Embryonic facial prominence (tissue), 1 donor: Measurements from ENCODE around the gene PPP2R3B.

Experiments
- DNase-seq: peaks from one replicate; pipeline ENCODE4 v3.0.0-alpha.2; 2016; ENCODE audit errors: extremely low spot score

PPP2R3B gene

DNA sequence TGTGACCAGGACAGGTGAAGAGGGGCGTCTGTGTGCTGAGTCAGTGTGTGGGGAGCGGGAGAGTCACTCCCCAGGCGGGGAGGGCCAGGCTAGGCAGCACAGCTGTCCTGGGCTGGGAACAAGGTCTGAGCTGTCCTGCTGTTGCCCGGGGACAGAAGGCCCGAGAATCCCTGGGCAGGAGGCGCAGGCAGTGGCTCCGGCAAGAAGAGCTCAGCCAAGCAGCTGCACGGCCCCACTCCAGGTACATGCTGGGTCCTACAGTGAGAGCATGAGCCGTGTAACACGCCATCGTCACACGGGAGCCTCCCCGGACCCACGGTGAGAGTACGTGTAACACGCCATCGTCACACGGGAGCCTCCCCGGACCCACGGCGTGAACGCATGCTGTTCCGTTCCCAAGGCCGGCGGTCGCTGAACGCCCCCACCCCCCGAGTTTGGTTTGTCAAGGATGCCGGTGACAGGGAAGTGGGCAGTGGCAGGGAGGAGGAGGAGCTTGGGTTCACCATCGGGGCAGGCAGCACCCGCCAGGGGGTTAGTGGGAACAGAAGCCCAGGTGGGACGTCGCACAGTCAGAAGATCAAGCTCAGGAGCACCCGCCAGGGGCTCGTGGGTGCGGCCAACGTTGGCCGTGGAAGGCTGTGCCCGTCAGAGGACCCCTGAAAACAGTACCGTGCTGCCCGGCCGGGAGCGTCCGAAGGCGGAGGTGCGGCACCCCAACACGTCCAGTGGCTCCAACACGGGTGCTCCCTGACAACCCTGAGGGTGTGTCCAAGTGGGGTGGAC lies 15.6 kb downstream of the PPP2R3B start:
- DNase-seq, result no peak

DNA sequence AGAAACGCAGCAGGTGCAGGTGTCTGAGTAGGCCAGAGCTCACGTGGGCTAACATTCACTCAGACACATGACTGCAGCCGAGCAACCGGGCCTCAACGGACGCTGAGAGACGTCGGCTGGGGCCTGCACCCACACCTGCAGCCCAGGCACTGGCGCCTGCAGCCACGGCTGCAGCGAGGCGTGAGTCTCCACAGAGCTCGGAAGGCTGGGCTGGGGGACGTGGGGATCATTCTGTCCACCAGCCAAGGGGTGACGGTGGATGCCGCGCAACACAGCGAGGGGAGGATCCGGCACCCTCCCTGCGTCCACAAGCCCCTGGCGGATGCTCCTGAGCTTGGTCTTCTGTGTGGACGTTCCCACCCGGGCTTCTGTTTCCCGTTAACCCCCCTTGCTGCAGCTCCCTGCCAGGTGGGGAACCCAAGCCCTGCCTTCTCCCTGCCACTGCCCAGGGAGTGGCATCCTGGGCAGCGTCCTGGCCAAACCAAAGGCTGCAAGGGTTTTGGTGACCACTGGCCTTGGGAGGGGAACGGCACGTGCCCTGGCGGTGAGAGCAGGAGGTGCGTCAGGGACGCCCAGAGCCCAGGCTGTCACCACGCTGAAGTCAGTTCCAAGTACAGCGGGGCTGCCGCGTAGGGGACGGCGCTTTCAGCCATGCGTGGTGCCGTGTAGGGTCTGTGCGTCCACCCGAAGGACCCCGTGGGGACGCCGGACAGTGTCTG lies 16.3 kb downstream of the PPP2R3B start:
- DNase-seq, result no peak

DNA sequence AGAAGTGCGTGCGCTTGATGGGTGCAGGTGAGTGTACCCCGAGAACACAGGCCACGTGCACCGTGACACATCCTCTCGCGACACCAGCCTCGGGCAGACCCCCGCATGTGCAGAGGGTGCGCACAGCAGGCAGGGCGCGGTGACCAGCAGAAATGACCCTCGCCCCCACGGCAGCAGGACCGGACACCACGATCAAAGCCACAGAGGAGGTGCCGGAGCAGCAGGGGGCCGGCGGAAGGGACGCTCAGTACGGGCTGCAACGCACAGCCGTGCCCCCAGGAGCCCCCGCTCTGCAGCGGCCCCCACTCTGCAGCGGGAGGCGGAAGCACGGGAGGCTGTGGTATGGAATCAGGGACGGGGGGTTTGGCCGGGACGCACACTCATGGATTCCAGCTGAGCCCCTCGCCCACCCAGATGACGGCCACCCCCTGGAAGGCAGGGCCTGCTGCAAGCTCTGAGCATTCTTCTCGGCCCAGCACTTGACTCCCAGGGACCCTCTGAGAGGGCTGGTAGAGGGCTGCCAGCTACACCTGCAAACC lies 17.1 kb downstream of the PPP2R3B start:
- no peak for DNase-seq

DNA sequence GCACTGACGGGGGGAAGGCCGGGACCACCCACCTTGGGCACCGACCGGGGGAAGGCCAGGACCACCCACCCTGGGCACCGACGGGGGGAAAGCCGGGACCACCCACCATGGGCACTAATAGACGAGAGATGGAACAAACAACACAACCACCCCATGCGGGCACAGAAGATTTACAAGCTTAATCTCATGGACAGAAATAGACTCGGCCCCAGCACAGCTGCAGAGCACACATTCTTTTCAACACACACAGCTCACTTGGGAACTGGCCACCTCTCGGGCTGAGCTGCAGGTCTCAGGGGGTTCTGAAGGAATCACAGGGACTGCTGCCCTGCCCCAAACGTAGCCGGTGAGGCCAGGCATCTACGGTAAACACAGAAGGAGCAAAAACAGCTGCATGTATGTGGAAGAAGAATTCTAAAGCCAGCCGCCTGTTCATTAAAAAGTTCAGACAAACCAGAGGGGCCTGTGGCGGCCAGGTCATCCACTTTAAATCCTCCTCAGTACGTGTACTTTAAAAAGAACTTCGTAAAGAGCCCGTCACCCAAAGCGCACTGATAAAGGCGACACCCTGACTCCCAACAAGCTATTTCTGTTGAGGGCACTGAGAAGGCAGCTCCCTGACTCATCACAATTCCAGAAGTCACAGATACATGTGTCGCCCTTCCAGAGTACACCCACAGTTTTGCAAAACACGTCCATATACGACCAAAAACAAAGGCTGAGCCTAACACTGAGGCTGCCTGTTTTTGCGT lies 17.7 kb downstream of the PPP2R3B start:
- DNase-seq, result no peak

DNA sequence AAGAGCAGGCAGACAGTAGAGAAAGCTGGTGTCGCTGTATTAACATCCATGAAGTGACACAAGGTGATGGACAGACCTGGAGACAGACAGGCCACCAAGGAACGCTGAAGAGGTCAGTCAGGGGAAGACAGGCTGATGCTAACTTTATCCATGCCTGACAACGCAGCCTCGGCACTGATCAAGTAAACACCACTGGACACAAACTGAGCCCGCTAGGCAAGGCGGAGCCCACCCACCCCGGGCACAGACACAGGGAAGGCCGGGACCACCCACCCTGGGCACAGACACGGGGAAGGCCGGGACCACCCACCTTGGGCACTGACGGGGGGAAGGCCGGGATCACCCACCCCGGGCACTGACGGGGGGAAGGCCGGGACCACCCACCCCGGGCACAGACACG lies 18.8 kb downstream of the PPP2R3B start:
- DNase-seq, result no peak

DNA sequence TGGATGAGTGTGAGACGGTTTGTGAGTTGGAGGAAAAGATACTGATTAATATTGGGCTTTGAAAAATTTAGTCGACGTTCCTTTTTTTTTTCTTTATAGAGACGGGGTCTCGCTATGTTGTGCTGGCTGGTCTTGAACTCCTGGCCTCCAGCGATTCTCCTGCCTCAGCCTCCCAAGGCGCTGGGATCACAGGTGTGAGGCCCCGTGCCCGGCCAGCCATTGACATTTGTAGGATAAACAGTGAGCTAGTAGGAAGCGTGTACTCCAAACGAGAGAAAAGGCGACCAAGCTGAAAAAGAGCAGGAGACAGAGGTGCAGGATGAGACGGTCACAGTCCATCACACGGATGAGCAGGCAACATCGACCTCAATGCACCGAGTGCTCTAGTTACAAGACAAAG lies 19.4 kb downstream of the PPP2R3B start:
- no peak for DNase-seq

DNA sequence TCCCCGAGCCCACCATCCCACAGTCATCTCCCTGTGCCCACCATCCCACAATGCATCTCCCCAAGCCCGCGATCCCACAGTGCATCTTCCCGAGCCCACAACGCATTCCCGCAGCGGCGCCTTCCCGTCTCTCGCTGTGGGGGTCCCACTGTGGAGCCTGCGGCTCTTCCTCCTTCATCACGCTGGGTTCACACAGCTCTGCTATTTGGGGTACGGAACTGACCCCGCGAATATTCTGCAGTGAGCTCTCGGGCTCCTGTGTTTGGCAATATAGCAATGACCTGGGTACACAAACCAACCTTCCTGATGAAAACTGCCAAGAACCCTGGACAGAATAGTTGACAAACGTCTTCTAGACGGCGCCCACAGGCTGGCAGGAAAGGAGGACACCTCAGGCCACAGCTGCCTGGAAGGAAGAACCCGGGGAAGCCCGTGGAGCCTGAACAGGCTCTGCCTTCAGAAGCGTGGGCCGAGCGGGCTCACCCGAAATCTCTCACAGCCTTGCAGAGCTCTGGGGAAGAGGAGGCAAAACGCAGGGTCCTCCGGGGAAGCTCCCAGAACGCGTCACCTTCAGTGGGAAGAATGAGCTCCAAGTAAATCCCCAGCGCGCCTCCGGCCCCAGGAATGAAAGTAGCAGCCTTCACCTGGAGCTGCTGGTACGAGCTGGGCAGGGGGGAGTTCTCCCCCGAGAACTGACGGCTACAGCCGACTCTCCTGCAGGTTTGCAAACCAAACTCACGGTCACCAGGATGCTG lies 22.9 kb downstream of the PPP2R3B start:
- no peak for DNase-seq

DNA sequence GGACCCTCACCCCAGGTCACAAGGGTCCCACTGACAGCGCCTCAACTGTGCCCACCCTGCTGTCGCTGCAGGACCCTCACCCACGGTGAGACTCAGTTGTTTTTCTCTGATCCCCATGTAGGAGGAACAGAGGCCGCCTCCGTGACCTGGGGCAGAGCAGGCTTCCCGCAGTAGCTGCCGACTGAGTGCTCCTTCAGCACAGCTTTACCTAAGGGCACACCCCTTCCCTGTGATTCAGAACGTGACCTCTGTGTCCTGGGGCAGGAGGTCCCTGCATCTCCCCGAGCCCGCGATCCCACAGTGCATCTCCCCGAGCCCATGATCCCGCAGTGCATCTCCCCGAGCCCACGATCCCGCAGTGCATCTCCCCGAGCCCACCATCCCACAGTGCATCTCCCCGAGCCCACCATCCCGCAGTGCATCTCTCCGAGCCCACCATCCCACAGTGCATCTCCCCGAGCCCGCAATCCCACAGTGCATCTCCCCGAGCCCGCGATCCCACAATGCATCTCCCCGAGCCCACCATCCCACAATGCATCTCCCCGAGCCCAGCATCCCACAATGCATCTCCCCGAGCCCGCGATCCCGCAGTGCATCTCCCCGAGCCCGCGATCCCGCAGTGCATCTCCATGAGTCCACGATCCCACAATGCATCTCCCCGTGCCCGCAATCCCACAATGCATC lies 23.6 kb downstream of the PPP2R3B start:
- no peak for DNase-seq

DNA sequence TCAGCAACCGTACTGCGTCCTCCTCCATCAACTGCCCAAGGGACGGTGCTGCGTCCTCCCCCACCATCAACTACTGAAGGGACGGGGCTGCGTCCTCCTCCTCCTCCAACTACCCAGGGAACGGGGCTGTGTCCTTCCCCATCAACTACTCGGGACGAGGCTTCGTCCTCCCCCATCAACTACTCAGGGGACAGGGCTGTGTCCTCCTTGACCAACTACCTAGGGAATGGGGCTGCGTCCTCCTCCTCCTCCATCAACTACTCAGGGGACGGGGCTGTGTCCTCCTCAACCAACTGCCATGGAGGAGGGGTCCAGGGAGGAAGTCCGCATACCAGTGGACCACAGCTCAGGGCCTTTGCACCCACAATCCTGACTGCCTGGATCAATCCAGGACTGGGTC lies 24.4 kb downstream of the PPP2R3B start:
- no peak for DNase-seq

DNA sequence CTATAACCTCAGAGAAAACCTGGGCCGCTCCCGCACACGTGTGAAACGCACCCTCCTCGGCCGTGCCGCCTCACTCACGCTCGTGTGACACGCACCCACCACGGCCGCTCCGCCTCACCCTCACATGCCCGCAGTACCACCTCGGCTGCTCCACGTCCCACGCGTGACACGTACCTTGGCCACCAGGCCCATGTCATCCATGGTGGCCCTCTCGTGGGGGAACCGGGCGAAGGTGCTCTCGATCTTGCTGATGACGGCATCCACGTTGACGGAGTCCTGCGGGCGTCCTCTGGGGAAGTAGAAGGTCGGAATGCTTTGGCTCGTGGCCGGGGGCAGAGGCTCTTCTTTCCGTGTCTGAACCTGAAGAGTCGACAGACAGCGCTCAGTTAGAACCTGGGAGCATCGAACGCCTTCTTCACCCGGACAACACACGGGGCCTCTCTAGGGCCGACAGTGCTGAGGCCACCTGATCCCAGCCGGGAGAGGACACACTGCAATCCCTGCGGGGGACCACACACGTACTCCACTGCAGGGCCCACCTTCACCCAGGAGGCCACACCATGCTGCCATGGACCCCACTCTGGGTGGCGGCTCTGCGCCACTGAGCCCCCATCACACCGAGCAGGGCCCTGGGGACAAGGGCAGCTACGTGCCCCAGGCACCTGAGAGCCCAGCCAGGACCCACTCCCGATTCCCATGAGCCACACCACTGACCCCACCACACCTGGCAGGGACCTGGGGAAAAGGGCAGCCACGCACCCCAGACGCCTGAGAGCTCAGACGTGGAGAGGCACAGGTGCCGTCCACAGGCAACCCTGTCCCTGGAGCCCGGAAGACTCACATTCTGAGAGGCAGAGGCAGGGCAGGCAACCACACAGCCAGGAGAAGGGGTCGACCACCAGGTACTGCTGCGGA lies 25.2 kb downstream of the PPP2R3B start:
- DNase-seq, result no peak

DNA sequence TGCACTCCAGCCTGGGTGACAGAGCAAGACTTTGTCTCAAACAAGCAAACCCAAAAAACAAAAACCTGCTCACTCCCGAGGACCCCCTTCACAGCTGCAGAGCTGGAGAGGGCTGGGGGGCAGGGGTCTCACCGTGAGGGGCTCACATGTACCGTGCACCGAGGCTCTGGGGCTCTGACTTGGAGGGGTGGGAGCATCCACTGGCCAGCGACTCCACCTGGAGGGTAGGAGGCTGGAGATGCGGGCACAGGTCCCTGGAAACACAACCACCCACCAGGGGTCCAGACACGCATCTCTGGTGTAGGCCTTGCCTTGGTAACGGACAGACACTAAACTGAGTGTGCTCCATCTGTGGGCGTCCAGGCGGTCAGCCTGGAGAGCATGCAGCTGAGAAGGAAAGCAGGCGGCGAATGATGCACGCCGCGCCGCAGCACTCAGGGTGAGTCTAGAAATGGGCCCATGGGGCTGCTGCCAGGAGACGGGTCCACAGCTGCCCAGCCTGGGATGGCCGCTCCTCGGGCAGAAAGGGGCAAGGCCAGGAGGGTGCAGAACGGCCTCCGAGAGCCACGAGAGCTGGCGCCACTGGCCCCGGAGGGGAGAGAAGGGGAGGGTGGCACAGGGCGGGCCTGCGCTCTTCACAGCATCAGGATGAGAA lies 26.1 kb downstream of the PPP2R3B start:
- no peak for DNase-seq

DNA sequence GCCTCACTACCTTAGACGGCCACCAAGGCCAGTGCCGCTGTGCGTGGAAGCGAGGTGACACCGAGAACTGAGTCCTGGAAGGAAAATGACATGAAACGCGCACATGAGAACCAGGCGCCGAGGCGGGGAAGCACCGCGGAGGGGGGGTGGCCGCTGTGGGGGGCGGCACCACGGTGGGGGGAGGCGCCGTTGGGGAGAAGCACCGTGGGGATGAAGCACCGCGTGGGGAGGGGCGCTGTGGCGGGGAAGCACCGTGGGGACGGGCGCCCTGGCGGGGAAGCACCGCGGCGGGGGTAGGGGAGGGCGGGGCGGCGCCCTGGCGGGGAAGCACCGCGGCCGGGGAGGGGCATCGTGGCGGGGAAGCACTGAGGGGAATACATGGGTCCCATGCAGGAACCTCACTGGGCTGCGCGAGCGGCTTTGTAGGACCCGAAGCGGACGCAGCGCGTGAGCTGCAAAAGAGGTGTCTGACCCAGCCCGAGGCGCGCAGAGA lies 28.0 kb downstream of the PPP2R3B start:
- DNase-seq, result no peak

DNA sequence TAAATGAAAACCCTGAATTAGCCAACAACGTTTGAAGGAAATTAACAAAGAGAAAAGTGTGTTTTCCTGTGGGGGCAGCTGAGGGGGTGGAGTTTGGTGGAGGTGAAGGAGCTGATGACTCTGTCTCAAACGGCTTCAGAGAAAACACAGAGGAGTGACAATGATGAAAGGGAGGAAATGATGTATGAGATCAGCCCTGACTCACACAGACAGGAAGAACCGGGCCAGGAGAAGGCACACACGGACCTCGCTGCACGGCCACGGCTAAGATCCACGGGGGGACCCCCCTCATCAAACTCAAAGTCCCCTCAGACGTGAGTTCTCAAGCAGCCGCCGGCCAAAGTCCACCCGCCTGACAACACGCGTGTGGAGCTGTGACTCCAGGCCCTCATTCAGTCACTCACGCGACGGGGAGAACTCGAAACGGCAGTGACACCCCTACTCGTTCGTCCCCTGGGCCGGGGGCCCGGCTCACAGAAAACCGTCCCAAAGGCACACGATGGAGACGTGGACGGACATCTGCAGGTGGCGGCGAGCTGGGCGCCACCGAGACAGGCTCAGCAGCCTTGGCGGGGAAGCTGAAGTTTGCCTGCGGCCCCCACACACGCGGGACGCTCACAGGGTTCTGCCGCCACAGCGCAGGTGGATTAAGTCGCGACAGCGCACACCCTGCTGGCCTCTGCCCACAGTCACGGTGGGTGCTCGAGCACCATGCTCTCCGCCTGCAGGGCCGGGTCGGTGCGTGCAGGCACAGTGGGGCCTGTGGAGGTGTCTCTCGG lies 28.8 kb downstream of the PPP2R3B start:
- DNase-seq, result no peak

DNA sequence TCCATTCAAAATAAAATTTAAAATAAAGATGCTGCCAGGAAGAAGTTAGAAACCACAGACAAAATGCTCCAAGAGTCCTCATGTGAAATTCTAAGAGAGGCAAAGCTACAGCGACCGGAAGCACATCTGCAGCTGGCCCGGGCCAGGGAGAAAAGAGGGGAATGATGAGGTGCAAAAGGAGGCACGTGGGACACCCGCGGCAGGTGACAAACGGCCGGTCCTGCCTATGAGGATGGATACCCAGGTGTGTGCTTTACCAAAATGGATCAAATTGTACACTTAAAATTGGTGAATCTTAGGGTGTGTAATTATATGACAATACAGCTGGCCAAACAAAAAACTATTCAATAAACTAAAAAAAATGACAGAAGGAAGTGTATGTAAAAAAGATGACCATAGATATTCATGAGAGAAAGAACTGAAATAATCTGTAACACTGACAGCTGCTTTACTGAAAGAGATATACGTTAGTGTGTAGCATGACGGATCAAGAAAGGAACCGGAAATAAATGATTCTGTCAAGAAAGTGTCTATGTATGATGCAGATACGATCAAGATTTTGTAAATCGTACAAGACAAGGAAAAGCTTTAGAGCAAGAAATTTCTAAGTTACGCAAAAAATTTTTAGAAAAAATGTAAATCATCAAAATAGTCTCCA lies 29.5 kb downstream of the PPP2R3B start:
- DNase-seq, result no peak

DNA sequence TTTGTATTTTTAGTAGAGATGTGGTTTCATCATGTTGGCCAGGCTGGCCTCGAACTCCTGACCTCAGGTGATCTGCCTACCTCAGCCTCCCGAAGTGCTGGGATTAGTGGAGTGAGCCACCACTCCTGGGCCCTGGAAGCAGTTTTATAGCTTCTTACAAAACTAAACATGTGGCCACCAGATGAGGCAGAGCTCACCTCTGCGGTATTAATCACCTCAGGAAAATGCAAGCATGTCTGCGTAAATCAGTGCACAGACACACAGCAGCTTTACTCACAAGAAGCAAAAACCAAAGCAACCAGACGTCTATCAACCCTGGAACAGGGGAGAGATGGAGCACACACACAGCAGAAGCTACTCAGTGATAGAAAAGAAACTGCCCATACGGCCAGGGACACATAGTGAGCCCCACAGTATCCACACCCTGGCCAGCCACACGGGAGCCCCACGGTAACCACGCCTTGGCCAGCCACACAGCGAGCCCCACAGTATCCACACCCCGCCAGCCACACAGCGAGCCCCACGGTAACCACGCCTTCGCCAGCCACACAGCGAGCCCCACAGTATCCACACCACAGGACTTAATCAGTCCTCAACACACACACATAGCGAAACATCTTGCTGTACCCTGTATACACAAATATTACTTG lies 30.2 kb downstream of the PPP2R3B start:
- no peak for DNase-seq

DNA sequence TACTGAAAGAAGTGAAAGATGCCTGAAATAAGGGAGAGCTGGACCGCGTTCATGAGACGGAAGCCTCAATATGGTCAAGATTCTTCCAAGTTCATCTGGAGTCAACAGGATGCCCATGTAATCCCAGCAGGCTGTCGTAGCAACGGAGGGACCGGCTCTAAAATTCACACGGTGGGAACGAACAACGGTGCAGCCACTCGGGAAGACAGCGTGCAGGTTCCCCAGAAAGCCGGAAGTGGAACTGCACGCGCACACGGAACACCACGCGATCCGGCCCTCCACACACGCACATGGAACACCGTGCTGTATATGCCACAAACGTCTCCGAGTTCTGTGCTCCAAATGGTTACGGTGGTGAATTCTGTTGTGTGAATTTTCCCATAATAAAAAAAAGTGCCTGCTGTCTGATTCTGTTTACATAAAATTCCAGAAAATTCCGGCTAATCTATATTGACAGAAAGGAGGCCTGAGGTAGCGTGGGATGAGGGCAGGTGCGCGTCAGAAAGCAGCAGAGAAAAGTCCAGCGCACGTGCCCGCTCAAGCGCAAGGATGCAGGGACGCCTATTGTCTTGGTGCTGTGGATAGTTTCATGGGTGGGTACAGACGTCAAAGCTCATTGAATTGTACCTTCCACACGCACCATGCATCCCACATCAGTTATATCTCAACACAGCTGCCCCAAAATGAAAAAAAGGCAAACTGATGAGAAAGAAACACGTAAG lies 31.2 kb downstream of the PPP2R3B start:
- no peak for DNase-seq
